Erythroblast (primary cell): ENCODE data around the gene ERN1.
A peak's percentile ranks its signal among the peaks of the same experiment; 100 is the strongest.

Experiments used
- DNase-seq, 2 experiments: peaks; one replicate each; lab custom pipeline; 2025; lab: John Stamatoyannopoulos, UW
- GATA1 ChIP-seq: IDR thresholded peaks from 2 replicates; pipeline ENCODE4 v1.6.1; 2011; ENCODE audit warnings: low read depth, mild to moderate bottlenecking, control low read depth, low read length, moderate library complexity
- POLR2A ChIP-seq: IDR thresholded peaks from 2 replicates; pipeline ENCODE4 v1.6.1; 2011; ENCODE audit warnings: mild to moderate bottlenecking, low read length

The ERN1 gene

GRCh38 chr17:64120159-64120810, 9.7 kb downstream of the ERN1 start:
- no peak for DNase-seq
- TF ChIP-seq GATA1 (no peak), POLR2A (no peak)

GRCh38 chr17:64117981-64118979, 11.7 kb downstream of the ERN1 start:
- peak; percentile 48 to 52 for DNase-seq
- TF ChIP-seq GATA1 = no peak
- TF ChIP-seq POLR2A = no peak

GRCh38 chr17:64115822-64116534, 14.0 kb downstream of the ERN1 start:
- DNase-seq = no peak
- TF ChIP-seq POLR2A = no peak
- TF ChIP-seq GATA1 = no peak

GRCh38 chr17:64115043-64115698, 14.8 kb downstream of the ERN1 start:
- TF ChIP-seq GATA1 = no peak
- TF ChIP-seq POLR2A = no peak
- no peak for DNase-seq

- DNase-seq = no peak
- TF ChIP-seq GATA1 = no peak
- no peak for TF ChIP-seq POLR2A
Measured at GRCh38 chr17:64113006-64113405, 16.9 kb downstream of the ERN1 start.

- no peak for TF ChIP-seq POLR2A
- no peak for TF ChIP-seq GATA1
- no peak for DNase-seq
Measured at GRCh38 chr17:64111831-64112230, 18.1 kb downstream of the ERN1 start.

- TF ChIP-seq GATA1 = no peak
- no peak for TF ChIP-seq POLR2A
- no peak for DNase-seq
Measured at GRCh38 chr17:64110379-64111152, 19.4 kb downstream of the ERN1 start.

- no peak for DNase-seq
- no peak for TF ChIP-seq POLR2A
- TF ChIP-seq GATA1 = no peak
Measured at GRCh38 chr17:64109400-64109799, 20.5 kb downstream of the ERN1 start.

- DNase-seq = no peak
- TF ChIP-seq GATA1 (no peak), POLR2A (no peak)
Measured at GRCh38 chr17:64107500-64108236, 22.3 kb downstream of the ERN1 start.

GRCh38 chr17:64106918-64107317, 23.0 kb downstream of the ERN1 start:
- no peak for DNase-seq
- TF ChIP-seq GATA1 (no peak), POLR2A (no peak)

GRCh38 chr17:64103391-64104364, 26.3 kb downstream of the ERN1 start:
- no peak for DNase-seq
- TF ChIP-seq GATA1 = no peak
- no peak for TF ChIP-seq POLR2A

GRCh38 chr17:64102627-64103390, 27.1 kb downstream of the ERN1 start:
- TF ChIP-seq GATA1 (no peak), POLR2A (no peak)
- no peak for DNase-seq
